ENCODE results near the gene LRRC8D.

The LRRC8D gene

GRCh38 chr1:89822999-89823628 lies 2.3 kb downstream of the LRRC8D start:
- H3K4me1 ChIP-seq (ENCODE audit: insufficient read depth, low read length, poor library complexity, severe bottlenecking) = peaks cover 61% of the 10 kb centered on the region
- no peak for TF ChIP-seq EZH2phosphoT487 (IDR thresholded peaks at IDR 0.05; ENCODE audit: borderline replicate concordance)
- no peak for TF ChIP-seq CTCF (conservative IDR thresholded peaks at IDR 0.05; ENCODE audit: low read length)
- no peaks in the 10 kb centered on the region for H3K9me2 ChIP-seq (replicated peaks; ENCODE audit: low read depth, low read length)
- H3F3A ChIP-seq (ENCODE audit: low read depth) = no peaks in the 10 kb centered on the region
- peaks cover 56% of the 10 kb centered on the region for H4K20me1 ChIP-seq (ENCODE audit: insufficient read depth, low read length, poor library complexity, severe bottlenecking)
- no peaks in the 10 kb centered on the region for H3K36me3 ChIP-seq (ENCODE audit: insufficient read depth, low read length)
- H3K4me2 ChIP-seq (ENCODE audit: low read depth, low read length, poor library complexity, severe bottlenecking) = peak overlapping the region; percentile 93
- no peaks in the 10 kb centered on the region for H3K9me3 ChIP-seq (ENCODE audit: insufficient read depth, low read depth, low read length)
- peak overlapping the region; percentile 83 for H3K4me3 ChIP-seq (ENCODE audit: low read length, poor library complexity, severe bottlenecking)
- peak overlapping the region; percentile 86 for H3K9ac ChIP-seq (ENCODE audit: low read depth, low read length, poor library complexity, severe bottlenecking)
- H2AFZ ChIP-seq (ENCODE audit: low read length) = no peak overlapping the region
- peaks cover 89% of the 10 kb centered on the region for H3K79me2 ChIP-seq (ENCODE audit: insufficient read depth, low read length)
- no peaks in the 10 kb centered on the region for H3K27me3 ChIP-seq (ENCODE audit: insufficient read depth, low read length, poor library complexity, severe bottlenecking)

GRCh38 chr1:89823679-89824292 lies 3.0 kb downstream of the LRRC8D start:
- H3K27me3 ChIP-seq (ENCODE audit: insufficient read depth, low read length, poor library complexity, severe bottlenecking) = no peaks in the 10 kb centered on the region
- H3K79me2 ChIP-seq (ENCODE audit: insufficient read depth, low read length) = peaks cover 95% of the 10 kb centered on the region
- no peaks in the 10 kb centered on the region for H3K9me3 ChIP-seq (ENCODE audit: insufficient read depth, low read depth, low read length)
- H3K36me3 ChIP-seq (ENCODE audit: insufficient read depth, low read length) = no peaks in the 10 kb centered on the region
- H3K4me1 ChIP-seq (ENCODE audit: insufficient read depth, low read length, poor library complexity, severe bottlenecking) = peaks cover 68% of the 10 kb centered on the region
- TF ChIP-seq CTCF (conservative IDR thresholded peaks at IDR 0.05; ENCODE audit: low read length) (no peak), EZH2phosphoT487 (IDR thresholded peaks at IDR 0.05; ENCODE audit: borderline replicate concordance) (no peak)
- no peak overlapping the region for H2AFZ ChIP-seq (ENCODE audit: low read length)
- peak overlapping the region; percentile 93 for H3K4me2 ChIP-seq (ENCODE audit: low read depth, low read length, poor library complexity, severe bottlenecking)
- H3K9ac ChIP-seq (ENCODE audit: low read depth, low read length, poor library complexity, severe bottlenecking) = peak overlapping the region; percentile 86
- H3F3A ChIP-seq (ENCODE audit: low read depth) = no peaks in the 10 kb centered on the region
- H3K9me2 ChIP-seq (replicated peaks; ENCODE audit: low read depth, low read length) = no peaks in the 10 kb centered on the region
- H3K4me3 ChIP-seq (ENCODE audit: low read length, poor library complexity, severe bottlenecking) = peak overlapping the region; percentile 83
- H4K20me1 ChIP-seq (ENCODE audit: insufficient read depth, low read length, poor library complexity, severe bottlenecking) = peaks cover 62% of the 10 kb centered on the region

- H3K4me1 ChIP-seq (ENCODE audit: insufficient read depth, low read length, poor library complexity, severe bottlenecking) = peaks cover 67% of the 10 kb centered on the region
- no peak overlapping the region for H3K4me3 ChIP-seq (ENCODE audit: low read length, poor library complexity, severe bottlenecking)
- no peaks in the 10 kb centered on the region for H3F3A ChIP-seq (ENCODE audit: low read depth)
- H3K79me2 ChIP-seq (ENCODE audit: insufficient read depth, low read length) = peaks cover 93% of the 10 kb centered on the region
- no peaks in the 10 kb centered on the region for H3K9me3 ChIP-seq (ENCODE audit: insufficient read depth, low read depth, low read length)
- no peaks in the 10 kb centered on the region for H3K36me3 ChIP-seq (ENCODE audit: insufficient read depth, low read length)
- H4K20me1 ChIP-seq (ENCODE audit: insufficient read depth, low read length, poor library complexity, severe bottlenecking) = peaks cover 87% of the 10 kb centered on the region
- H3K9ac ChIP-seq (ENCODE audit: low read depth, low read length, poor library complexity, severe bottlenecking) = no peak overlapping the region
- TF ChIP-seq EZH2phosphoT487 (IDR thresholded peaks at IDR 0.05; ENCODE audit: borderline replicate concordance) (no peak), CTCF (conservative IDR thresholded peaks at IDR 0.05; ENCODE audit: low read length) (no peak)
- H3K9me2 ChIP-seq (replicated peaks; ENCODE audit: low read depth, low read length) = no peaks in the 10 kb centered on the region
- H3K27me3 ChIP-seq (ENCODE audit: insufficient read depth, low read length, poor library complexity, severe bottlenecking) = no peaks in the 10 kb centered on the region
- no peak overlapping the region for H2AFZ ChIP-seq (ENCODE audit: low read length)
- H3K4me2 ChIP-seq (ENCODE audit: low read depth, low read length, poor library complexity, severe bottlenecking) = peak overlapping the region; percentile 34
Observed at GRCh38 chr1:89826594-89826993, 5.8 kb downstream of the LRRC8D start.
